Activated CD4-positive, alpha-beta T cell treated with anti-CD3 and anti-CD28 coated beads for 36 hours (primary cell): ENCODE data around the gene CES2. TPM values are rescaled to one million over a fixed set of nuclear protein-coding genes. Genes with fewer than 3 reads are reported as not detected.
A peak's percentile ranks its signal among the peaks of the same experiment; 100 is the strongest.

ENCODE experiments used
- ATAC-seq: fragments of 200-7000 bp; cut with Tn5 transposase; one replicate; pipeline ENCODE4 v1.10.0; 2021; ENCODE audit warnings: mild to moderate bottlenecking, moderate library complexity
- CTCF ChIA-PET: fragments of 350-600 bp; sonication (Branson Sonifier 250); formaldehyde crosslinking; loops from one replicate; lab custom pipeline; 2021; ENCODE audit warnings: antibody characterized with exemption; lab: Charles Lee
- POLR2A ChIA-PET: fragments of 350-600 bp; sonication (Branson Sonifier 250); formaldehyde crosslinking; loops from one replicate; lab custom pipeline; 2021; ENCODE audit warnings: antibody characterized with exemption, inconsistent platforms; lab: Charles Lee
- DNase-seq: peaks from one replicate; pipeline ENCODE4 v3.0.0-alpha.2; 2020
- H3K27ac Mint-ChIP-seq: one replicate; pipeline ENCODE4 v1.8.0; 2021; ENCODE audit warnings: mixed read lengths
- H3K27me3 Mint-ChIP-seq: one replicate; pipeline ENCODE4 v1.8.0; 2021; ENCODE audit warnings: mixed read lengths
- H3K36me3 Mint-ChIP-seq: one replicate; pipeline ENCODE4 v1.8.0; 2021; ENCODE audit warnings: low read depth, mixed read lengths
- H3K4me1 Mint-ChIP-seq: one replicate; pipeline ENCODE4 v1.8.0; 2021; ENCODE audit warnings: mixed read lengths
- H3K4me3 Mint-ChIP-seq: one replicate; pipeline ENCODE4 v1.8.0; 2021; ENCODE audit warnings: mild to moderate bottlenecking, moderate library complexity, mixed read lengths
- H3K9me3 Mint-ChIP-seq: one replicate; pipeline ENCODE4 v1.8.0; 2021; ENCODE audit warnings: low read depth, mixed read lengths
- intact Hi-C, 2 experiments: fragments of 100-400 bp; cut with DNase I in 1 of 2; cut with micrococcal nuclease in 1 of 2; formaldehyde crosslinking; loops; one replicate each; pipeline versions ENCODE4 v1.14.2 to v1.15.1; 2022 to 2024; cut with DNase I, micrococcal nuclease
- total RNA-seq, 2 experiments: library from RNA; stranded (reverse); gene quantifications; one replicate each; pipeline ENCODE4 v1.2.3, GENCODE V29; 2021

Gene CES2
- total RNA-seq, 2 experiments from 2014 or later, result 30.5 to 31.6 TPM

DNA sequence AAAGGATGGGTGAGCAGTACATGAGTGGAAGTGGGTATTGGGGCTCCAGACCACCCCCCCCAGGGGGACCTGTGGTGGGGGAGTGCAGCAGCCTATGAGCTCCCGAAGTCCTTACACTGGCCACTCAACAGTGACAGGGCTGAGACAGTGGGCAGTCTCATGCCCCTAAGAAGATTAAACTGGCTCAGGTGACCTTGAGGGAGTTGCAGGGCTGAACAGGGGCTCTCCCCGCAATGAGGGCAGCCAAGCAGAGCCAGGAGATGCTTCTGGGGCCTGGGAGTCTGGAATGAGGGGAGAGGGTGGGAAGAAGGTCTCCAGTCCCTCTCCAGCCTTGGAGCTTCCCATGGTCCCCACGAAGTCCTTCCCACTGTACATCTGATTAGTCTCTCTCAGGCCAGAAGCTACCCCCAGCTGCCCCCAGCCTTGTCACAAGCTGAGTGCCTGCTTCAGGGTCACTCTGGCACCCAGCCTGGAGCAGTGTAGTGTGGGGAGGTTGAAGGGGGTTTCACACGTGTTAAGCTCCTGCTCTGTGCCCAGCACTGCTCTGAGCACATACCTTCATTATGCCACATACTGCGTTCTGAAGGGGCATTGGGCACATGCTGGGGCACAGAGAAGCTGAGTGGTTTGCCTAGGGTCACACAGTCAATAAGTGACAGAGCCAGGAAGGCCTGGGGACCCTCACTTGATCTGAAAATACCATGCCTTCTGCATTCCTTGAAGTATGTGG is 15.6 kb upstream of the CES2 start:
- ChIA-PET POLR2A (no interaction called here), CTCF (interaction anchor here (0.6 to 1.4 kb wide), 4 partner anchors 12 to 271 kb away, joined by 3 to 6 read pairs (median 4); no protein-coding TSS in a partner anchor)
- DNase-seq (no peak), ATAC-seq (no peak)
- peaks cover 23% of the 10 kb centered on the region for H3K27me3 Mint-ChIP-seq
- H3K4me3 Mint-ChIP-seq, result no peak overlapping the region
- intact Hi-C loops, result no loop called here
- no peak overlapping the region for H3K27ac Mint-ChIP-seq
- no peaks in the 10 kb centered on the region for H3K36me3 Mint-ChIP-seq
- no peaks in the 10 kb centered on the region for H3K4me1 Mint-ChIP-seq
- H3K9me3 Mint-ChIP-seq, result no peaks in the 10 kb centered on the region

GRCh38 chr16:66920299-66920590 is 15.1 kb upstream of the CES2 start:
- Mint-ChIP-seq H3K27me3 (peaks cover 24% of the 10 kb centered on the region), H3K9me3 (no peaks in the 10 kb centered on the region), H3K4me1 (peaks cover 1% of the 10 kb centered on the region), H3K27ac (no peak overlapping the region), H3K4me3 (no peak overlapping the region), H3K36me3 (no peaks in the 10 kb centered on the region)
- ChIA-PET CTCF (interaction anchor here (1.3 to 2.0 kb wide), 3 partner anchors 11 to 13 kb away, joined by 3 to 6 read pairs (median 5); no protein-coding TSS in a partner anchor), POLR2A (no interaction called here)
- intact Hi-C loops, result no loop called here
- ATAC-seq (no peak), DNase-seq (no peak)

GRCh38 chr16:66920924-66921680 is 14.2 kb upstream of the CES2 start:
- H3K9me3 Mint-ChIP-seq, result no peaks in the 10 kb centered on the region

DNA sequence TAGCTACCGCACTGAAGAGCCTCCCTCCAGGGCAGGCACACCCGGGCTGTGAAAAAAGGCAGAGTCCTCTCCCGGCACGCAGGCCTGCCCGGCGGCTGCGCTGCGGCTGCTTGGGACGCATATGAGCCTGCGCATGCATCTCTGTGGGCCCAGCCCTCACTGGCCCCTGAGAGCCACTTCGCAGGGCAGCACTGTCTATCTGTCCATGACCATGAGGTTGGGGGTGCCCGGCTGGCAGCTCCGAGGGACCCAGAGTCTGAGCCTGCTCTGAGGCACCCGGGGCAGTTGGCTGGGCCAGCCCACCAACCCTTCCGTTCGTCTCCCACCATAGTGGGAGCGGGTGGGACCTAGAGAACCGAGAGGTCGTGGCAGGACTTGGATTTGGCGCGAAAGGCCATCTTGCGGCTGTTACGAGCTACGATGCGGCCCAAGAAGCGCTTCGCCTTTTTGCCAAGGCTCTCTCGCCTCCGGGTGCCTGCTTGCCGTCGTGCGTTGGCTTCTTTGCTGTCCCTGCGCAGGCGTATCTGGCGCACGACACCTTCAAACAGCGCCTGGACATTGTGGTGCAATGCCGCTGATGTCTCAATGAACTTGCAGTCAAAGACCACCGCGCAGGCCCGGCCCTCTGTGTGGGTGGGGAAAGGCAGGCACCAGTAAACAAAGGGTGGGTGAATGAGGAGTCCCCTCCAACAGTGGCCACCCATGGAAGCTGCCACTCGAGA is 13.4 kb upstream of the CES2 start:
- H3K27ac Mint-ChIP-seq, result no peak overlapping the region
- intact Hi-C loops, result no loop called here
- CTCF ChIA-PET, result interaction anchor here (0.7 to 2.0 kb wide), 3 partner anchors 10 to 42 kb away, joined by 3 to 5 read pairs (median 3); no protein-coding TSS in a partner anchor
- H3K4me1 Mint-ChIP-seq, result peaks cover 7% of the 10 kb centered on the region
- no peaks in the 10 kb centered on the region for H3K9me3 Mint-ChIP-seq
- DNase-seq (no peak), ATAC-seq (no peak)
- peaks cover 33% of the 10 kb centered on the region for H3K27me3 Mint-ChIP-seq
- H3K36me3 Mint-ChIP-seq, result no peaks in the 10 kb centered on the region
- no peak overlapping the region for H3K4me3 Mint-ChIP-seq
- POLR2A ChIA-PET, result interaction anchor here (0.6 kb wide), 1 partner anchor 180 kb away, joined by 3 read pairs; no protein-coding TSS in a partner anchor

More at GRCh38 chr16:66920924-66921680, 14.2 kb upstream of the CES2 start:
- intact Hi-C loops, result no loop called here
- no peak overlapping the region for H3K4me3 Mint-ChIP-seq
- H3K27me3 Mint-ChIP-seq, result peaks cover 32% of the 10 kb centered on the region
- ATAC-seq (no peak), DNase-seq (no peak)
- no peaks in the 10 kb centered on the region for H3K36me3 Mint-ChIP-seq
- no peak overlapping the region for H3K27ac Mint-ChIP-seq
- ChIA-PET POLR2A (interaction anchor here (0.6 kb wide), 1 partner anchor 179 kb away, joined by 3 read pairs; no protein-coding TSS in a partner anchor), CTCF (interaction anchor here (0.7 to 2.0 kb wide), 3 partner anchors 11 to 43 kb away, joined by 3 to 5 read pairs (median 3); no protein-coding TSS in a partner anchor)
- H3K4me1 Mint-ChIP-seq, result peaks cover 7% of the 10 kb centered on the region

GRCh38 chr16:66923247-66923731 is 12.0 kb upstream of the CES2 start:
- ChIA-PET POLR2A (no interaction called here), CTCF (interaction anchor here (0.6 to 1.2 kb wide), 5 partner anchors 12 to 55 kb away, joined by 3 read pairs; no protein-coding TSS in a partner anchor)
- Mint-ChIP-seq H3K4me1 (peaks cover 7% of the 10 kb centered on the region), H3K27me3 (peaks cover 33% of the 10 kb centered on the region), H3K36me3 (no peaks in the 10 kb centered on the region), H3K4me3 (no peak overlapping the region), H3K9me3 (no peaks in the 10 kb centered on the region), H3K27ac (no peak overlapping the region)
- intact Hi-C loops, result no loop called here
- no peak for ATAC-seq
- no peak for DNase-seq

DNA sequence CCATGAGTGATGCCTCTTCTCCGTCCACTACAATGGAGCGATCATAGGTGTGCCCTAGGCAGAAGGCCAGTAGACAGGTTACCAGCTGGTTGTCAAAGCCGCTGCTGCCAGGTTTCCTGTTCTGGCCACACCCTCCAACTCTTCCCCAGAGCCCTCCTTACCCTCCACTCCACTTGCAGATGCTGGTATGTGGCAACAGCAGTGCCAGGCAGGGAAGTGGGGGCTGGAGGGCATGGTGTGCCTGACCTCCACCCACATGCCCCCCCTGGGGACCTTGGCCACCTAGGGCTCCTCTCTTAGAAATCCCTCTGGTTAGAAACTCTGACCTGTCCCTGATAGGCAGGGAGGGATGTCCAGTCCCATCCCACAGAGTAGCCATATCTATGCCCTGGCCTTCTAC is 11.4 kb upstream of the CES2 start:
- DNase-seq (no peak), ATAC-seq (no peak)
- Mint-ChIP-seq H3K36me3 (no peaks in the 10 kb centered on the region), H3K9me3 (no peaks in the 10 kb centered on the region), H3K27me3 (peaks cover 33% of the 10 kb centered on the region), H3K4me3 (no peak overlapping the region), H3K4me1 (peaks cover 7% of the 10 kb centered on the region), H3K27ac (no peak overlapping the region)
- ChIA-PET CTCF (interaction anchor here (0.6 to 1.1 kb wide), 3 partner anchors 12 to 56 kb away, joined by 3 read pairs; no protein-coding TSS in a partner anchor), POLR2A (no interaction called here)
- intact Hi-C loops, result loop anchor here in 1 of 2 experiments (2.0 kb wide), 1 partner anchor 29 kb away; no protein-coding TSS in a partner anchor

DNA sequence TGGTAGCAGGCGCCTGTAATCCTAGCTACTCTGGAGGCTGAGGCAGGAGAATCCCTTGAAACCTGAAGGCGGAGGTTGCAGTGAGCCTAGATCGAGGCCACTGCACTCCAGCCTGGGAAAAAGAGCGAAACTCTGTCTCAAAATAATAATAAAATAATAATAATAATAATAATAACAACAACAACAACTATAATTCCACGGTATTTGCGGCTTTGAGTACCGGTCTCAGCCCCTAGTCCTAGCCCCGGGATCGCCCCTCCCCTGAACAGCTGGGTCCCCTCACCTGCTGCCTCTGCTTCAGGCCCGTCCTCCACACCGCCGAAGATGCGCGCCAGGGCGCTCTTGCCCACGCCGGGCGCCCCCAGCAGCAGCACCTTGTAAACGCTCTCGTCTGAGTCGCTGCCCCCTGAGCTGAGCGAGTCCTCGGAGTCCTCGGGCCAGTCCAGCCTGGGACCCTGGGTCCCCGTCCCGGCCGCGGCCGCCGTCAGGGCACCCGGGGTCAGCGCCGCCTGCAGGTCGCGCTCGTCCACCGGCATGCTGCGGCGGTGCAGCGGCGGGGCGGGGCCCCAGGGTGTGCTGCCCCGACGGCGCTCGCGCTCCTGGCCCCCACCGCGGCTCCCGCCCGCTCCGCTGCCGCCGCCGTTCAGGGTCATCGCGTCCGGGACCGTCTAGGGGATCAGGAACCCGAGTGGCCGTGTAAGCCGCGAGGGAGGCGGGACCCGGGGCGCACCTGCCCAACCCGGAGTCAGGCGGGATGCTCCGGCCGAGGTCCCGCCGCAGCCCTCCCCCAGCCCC is 10.6 kb upstream of the CES2 start:
- H3K9me3 Mint-ChIP-seq, result no peaks in the 10 kb centered on the region
- ChIA-PET POLR2A (no interaction called here), CTCF (interaction anchor here (0.7 to 1.0 kb wide), 3 partner anchors 9 to 43 kb away, joined by 3 to 5 read pairs (median 3); no protein-coding TSS in a partner anchor)
- H3K4me1 Mint-ChIP-seq, result peaks cover 7% of the 10 kb centered on the region
- H3K27ac Mint-ChIP-seq, result no peak overlapping the region
- no peaks in the 10 kb centered on the region for H3K36me3 Mint-ChIP-seq
- intact Hi-C loops, result loop anchor here in 1 of 2 experiments (2.0 to 5.0 kb wide), 2 partner anchors 30 to 317 kb away; no protein-coding TSS in a partner anchor
- H3K27me3 Mint-ChIP-seq, result peaks cover 33% of the 10 kb centered on the region
- peak; percentile 75 for ATAC-seq
- H3K4me3 Mint-ChIP-seq, result peak overlapping the region; percentile 38
- peak; percentile 73 for DNase-seq

GRCh38 chr16:66925322-66925840 is 9.9 kb upstream of the CES2 start, which contains the start of gene RRAD:
Gene RRAD (minus strand): TSS chr16:66925535. CDS start chr16:66925179, 356 bp downstream.
- H3K9me3 Mint-ChIP-seq, result no peaks in the 10 kb centered on the region
- DNase-seq (no peak), ATAC-seq (no peak)
- intact Hi-C loops, result loop anchor here in 1 of 2 experiments (2.0 to 5.0 kb wide), 2 partner anchors 31 to 318 kb away; no protein-coding TSS in a partner anchor
- H3K27ac Mint-ChIP-seq, result peak within 1 kb of the TSS; percentile 31
- H3K36me3 Mint-ChIP-seq, result peaks cover 4% of the 10 kb centered on the region
- H3K4me3 Mint-ChIP-seq, result peak within 1 kb of the TSS; percentile 38
- H3K27me3 Mint-ChIP-seq, result peaks cover 33% of the 10 kb centered on the region
- ChIA-PET POLR2A (no interaction called here), CTCF (interaction anchor here (0.7 kb wide), 2 partner anchors 7 to 44 kb away, joined by 3 read pairs; no protein-coding TSS in a partner anchor)
- peaks cover 7% of the 10 kb centered on the region for H3K4me1 Mint-ChIP-seq

DNA sequence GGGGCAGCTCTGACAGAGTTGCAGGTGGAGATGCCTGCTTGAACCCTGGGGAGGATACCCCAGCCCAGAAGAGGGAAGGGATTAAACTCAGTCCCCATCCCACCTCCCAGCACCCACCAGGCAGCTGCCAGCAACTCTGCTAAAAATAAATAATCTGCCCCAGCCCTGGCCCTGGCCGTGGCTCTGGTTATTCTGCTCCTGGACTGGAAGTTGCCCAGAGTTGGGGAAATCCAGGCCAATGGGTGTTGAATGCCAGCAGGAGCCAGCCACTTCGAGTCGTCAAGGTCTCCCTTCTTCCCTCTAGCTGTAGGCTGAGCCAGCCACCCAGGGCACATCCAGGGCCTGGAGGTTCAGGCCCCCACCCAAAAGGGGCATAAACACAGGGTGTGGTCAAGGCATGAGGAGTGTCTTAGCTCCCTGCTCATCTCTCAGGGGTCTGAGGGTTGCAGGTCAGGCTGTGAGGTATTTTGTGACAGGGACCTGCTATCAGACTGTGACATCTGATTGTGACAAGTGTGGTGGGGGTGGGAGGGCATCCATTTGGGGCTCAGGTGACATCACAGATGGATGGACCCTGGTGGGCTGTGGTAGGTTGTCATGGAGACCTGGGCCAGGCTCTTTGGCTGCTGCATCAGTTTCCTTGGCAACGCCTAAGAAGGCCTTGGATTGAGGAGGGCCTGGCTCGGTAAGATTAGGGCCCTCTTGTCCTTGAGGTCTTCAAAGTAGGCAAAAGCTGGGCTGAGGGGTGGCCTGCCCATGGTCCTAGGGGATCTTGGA is 9.0 kb upstream of the CES2 start:
- Mint-ChIP-seq H3K36me3 (peaks cover 4% of the 10 kb centered on the region), H3K27me3 (peaks cover 28% of the 10 kb centered on the region), H3K9me3 (no peaks in the 10 kb centered on the region), H3K27ac (no peak overlapping the region), H3K4me1 (peaks cover 7% of the 10 kb centered on the region), H3K4me3 (no peak overlapping the region)
- DNase-seq, result no peak
- ChIA-PET CTCF (interaction anchor here (0.7 to 3.1 kb wide), 3 partner anchors 8 to 64 kb away, joined by 3 to 19 read pairs (median 3); no protein-coding TSS in a partner anchor), POLR2A (interaction anchor here (1.4 kb wide), 1 partner anchor 28 kb away, joined by 3 read pairs; no protein-coding TSS in a partner anchor)
- ATAC-seq, result no peak
- intact Hi-C loops, result loop anchor here in 1 of 2 experiments (5.0 kb wide), 1 partner anchor 319 kb away; no protein-coding TSS in a partner anchor
